Adrenal gland (tissue), 5 donors: ENCODE data around the gene RABGAP1.

Experiments used
- CTCF ChIP-seq, 6 experiments: fragments of 450-650 bp in 4 of 6; fragments of 200-600 bp in 2 of 6; sonication (generic) in 1 of 6; IDR thresholded peaks; 1 replicate in 5 of 6; 2 replicates in 1 of 6; pipeline versions ENCODE4 v1.5.1 to v1.8.0; 2016 to 2021; ENCODE audit warnings: antibody characterized with exemption in 6 of 6, mild to moderate bottlenecking in 2 of 6, moderate library complexity in 1 of 6
- POLR2A ChIP-seq, 2 donors: fragments of 450-650 bp; IDR thresholded peaks; one replicate each; pipeline ENCODE4 v1.6.1; 2017; ENCODE audit warnings: antibody characterized with exemption in 2 of 2, mild to moderate bottlenecking in 2 of 2, moderate library complexity in 1 of 2
- donor health status: DM: no; HTN: no; CAD: no.

GRCh38 chr9:123049589-123050222 lies 108.9 kb downstream of the RABGAP1 start:
- no peak for TF ChIP-seq CTCF (IDR thresholded peaks at IDR 0.05)
- TF ChIP-seq POLR2A (IDR thresholded peaks at IDR 0.05): no peak
